ENCODE data around the gene FADS2.

DNA sequence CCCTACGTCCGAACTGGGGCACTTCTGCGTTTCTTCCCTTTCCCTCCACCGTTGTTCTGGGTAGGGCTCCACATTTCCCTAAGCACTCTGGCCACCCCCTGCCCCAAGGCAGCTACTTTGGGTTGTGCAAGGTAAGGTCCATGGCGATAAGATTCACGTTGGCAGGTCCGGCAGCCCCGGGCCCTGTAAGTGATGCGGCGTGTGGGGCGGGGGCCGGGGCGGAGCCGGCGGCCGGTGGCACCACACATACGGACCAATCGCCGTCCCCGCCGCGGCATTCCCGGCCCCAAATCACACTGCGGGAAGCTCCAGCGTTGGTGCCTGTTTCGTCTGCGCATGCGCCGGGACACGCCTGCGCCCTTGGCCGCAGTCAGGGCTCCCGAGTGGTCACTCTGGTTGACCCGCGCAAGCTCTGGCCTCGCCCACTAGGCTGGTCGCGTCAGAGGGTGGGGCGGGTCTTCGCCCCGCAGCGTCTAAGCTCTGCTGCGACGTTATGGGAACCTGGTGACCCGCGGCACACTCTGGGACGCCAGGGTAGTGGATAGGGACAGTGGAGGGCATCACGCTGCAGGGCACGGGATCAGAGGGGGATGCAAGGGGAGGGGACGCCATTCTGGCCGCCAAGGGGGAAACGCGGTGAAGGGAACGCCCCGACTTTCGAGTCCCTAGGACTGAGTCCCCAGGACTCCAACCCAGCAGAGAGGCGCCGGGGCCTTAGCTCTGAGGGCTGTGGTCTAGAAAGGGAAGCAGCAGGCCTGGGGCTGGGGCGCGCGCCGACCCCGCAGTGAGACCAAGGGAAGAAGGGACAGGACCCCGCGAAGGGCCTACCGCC lies 12.9 kb upstream of the FADS2 start:
- TF ChIP-seq POLR2A (IDR thresholded peaks at IDR 0.05) = peak; percentile 55 to 70
- TF ChIP-seq, protein P1, sequence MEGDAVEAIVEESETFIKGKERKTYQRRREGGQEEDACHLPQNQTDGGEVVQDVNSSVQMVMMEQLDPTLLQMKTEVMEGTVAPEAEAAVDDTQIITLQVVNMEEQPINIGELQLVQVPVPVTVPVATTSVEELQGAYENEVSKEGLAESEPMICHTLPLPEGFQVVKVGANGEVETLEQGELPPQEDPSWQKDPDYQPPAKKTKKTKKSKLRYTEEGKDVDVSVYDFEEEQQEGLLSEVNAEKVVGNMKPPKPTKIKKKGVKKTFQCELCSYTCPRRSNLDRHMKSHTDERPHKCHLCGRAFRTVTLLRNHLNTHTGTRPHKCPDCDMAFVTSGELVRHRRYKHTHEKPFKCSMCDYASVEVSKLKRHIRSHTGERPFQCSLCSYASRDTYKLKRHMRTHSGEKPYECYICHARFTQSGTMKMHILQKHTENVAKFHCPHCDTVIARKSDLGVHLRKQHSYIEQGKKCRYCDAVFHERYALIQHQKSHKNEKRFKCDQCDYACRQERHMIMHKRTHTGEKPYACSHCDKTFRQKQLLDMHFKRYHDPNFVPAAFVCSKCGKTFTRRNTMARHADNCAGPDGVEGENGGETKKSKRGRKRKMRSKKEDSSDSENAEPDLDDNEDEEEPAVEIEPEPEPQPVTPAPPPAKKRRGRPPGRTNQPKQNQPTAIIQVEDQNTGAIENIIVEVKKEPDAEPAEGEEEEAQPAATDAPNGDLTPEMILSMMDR (IDR thresholded peaks at IDR 0.05) = no peak
